HG03025 (cell line): ENCODE results near the gene SGPL1.

Experiments
- ATAC-seq: cut with Tn5 transposase; IDR thresholded peaks from one replicate; pipeline ENCODE4 v1.9.1; 2021; ENCODE audit warnings: mild to moderate bottlenecking, moderate library complexity; ENCODE audit not compliant: unreplicated experiment, low FRiP score

Gene SGPL1

DNA sequence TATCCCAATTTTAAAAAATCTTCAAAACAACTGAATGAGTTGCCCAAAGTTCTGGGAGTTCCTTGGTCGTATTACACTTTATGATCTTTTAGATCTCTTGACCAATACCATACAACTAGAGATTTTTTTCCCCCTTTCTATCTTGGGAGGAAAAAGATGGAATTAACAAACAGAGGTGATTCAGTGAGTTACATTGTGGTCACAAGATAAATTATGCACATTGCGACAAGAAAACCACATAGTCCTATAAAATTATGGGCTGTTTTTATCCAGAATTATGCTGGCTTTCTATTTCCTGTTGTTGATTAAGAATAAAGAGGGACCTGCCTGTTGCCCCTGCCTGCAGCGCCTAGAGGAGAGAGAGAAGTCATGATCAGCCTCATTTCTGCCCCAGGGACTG lies 8.2 kb upstream of the SGPL1 start:
- ATAC-seq: no peak

DNA sequence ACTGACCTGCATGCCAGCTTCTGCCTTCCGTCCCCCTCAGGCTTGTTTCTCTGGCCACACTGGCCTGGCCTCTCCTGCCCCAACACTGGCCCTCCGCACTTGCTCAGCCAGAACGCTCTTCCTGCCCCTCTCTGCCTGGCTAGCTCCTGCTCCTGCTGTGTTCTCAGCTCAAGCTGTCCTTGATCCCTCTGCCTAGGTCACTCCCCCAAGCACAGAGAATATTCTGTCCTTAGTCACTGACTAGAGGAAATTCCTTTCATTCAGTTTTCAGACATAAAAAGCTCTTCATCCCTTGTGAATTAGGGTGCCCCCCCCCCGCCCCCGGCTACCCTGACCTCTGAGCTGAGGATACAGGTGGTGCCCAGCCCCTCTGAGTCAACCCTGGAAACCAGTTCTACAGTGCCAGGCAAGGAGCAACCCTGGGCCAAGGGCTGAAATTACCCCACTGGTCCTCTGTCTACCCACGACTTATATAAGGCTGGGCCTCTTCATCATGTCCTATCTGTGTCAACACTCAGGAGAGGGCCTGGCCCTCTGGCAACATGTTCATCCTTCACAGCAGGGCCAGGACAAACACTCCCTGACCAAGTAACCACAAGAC lies 6.6 kb upstream of the SGPL1 start:
- no peak for ATAC-seq

GRCh38 chr10:70809726-70810125 lies 6.0 kb upstream of the SGPL1 start:
- ATAC-seq: no peak

GRCh38 chr10:70810967-70811366 lies 4.8 kb upstream of the SGPL1 start:
- no peak for ATAC-seq

DNA sequence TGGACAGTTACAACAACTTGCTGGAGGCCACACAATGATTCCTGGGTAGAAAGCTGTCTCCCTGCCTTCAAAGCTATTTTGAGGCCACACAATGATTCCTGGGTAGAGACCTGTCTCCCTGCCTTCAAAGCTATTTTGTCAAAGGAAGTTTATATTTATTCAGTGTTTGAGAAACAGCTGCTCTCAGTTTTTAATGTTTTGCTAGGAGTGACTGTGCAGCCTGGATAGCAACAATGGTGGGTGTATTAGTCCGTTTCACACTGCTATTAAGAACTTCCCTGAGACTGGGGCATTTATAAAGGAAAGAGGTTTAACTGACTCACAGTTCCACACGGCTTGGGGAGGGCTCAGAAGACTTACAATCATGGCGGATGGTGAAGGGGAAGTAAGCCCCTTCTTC lies 3.9 kb upstream of the SGPL1 start:
- no peak for ATAC-seq

GRCh38 chr10:70812814-70813213 lies 2.9 kb upstream of the SGPL1 start:
- ATAC-seq: no peak

- ATAC-seq: no peak
Observed at GRCh38 chr10:70814126-70814525, 1.6 kb upstream of the SGPL1 start.

DNA sequence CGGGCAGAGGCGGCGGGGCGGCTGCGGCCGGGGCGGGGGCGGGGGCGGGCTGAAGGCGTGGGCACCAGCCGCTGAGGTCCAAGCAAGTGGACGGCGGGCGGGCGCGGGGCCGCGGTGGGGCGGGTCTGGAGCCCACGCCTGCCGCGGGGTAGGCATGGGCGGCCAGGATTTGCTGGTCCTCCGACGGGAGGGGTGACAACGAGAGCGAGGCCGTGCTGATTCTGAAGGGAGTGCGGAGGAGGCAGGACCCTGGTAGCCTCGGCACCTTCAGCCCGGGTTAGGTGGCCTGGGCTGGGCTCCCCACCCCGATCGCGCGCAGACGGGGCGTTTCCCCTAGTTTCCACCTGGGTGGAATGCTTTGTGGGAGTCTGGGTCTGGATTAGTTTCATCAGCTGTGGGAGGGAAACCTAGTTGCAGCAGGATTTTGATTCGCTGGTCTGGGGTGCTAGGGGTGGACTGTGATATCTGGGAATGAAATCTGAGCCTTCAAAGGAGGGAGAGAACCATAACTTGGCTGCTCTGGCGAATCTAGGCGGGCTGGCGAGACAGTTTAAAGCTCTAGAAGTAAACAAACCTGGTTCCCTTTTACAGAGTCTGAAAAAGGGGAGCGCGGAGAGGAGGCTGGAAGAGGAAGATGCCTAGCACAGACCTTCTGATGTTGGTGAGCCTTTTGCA lies 609 bp downstream of the SGPL1 start:
- peak; percentile 18 for ATAC-seq

GRCh38 chr10:70820976-70821750 lies 5.4 kb downstream of the SGPL1 start:
- ATAC-seq: no peak

DNA sequence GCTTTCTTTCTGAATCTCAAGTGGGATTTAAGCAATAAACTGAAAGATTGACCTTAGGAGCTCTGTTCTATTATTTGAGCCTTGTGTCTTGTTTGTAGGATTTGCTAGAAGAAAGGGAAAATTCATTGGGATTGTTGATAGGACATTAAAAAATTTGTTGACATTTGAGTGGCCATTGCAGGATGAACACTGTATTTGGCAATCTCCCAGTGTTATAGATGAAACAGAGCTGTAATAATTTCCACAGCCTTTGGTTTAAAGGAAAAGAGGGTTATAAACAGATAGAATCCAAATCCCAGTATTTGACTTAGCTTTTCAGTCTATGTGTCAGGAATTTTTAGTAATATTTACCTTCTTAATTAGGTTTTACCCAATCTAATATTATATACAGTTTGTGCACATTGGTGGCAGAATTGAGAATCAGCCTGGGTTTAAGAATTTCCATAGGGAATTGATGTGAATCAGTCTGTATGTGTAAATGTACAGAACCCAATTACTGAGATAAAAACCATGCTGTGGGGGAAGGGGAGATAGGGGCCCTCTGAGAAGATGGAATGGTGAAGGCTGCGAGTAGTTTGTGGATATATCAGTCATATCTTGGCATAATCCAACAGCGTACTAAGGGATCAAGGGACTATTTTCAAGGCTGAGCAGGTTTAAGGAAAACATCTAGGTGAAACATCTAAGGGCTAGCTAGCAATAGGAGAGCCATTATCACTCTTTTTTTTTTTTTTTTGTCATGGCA lies 6.5 kb downstream of the SGPL1 start:
- no peak for ATAC-seq

- no peak for ATAC-seq
Observed at GRCh38 chr10:70827086-70827757, 11.5 kb downstream of the SGPL1 start.

- no peak for ATAC-seq
Observed at GRCh38 chr10:70828923-70829322, 13.2 kb downstream of the SGPL1 start.

DNA sequence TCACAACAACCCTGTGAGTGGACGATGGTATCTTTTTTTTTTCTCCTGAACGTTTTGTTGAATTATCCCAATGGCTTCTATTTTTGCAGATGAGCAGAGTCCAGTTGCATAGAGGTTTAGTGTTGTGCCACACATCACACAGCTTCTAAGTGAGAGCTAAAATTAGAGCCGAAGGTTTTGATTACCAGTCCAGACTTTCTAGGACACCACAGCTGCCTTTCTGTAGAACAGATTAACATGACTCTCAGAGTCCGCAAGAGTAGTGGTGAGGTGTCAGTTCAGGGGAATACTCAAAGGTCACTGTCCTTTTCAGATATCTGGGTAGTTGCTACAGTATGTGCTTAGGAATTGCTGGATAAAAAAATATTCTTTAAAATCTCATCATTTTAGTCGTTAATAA lies 13.8 kb downstream of the SGPL1 start:
- ATAC-seq: no peak

DNA sequence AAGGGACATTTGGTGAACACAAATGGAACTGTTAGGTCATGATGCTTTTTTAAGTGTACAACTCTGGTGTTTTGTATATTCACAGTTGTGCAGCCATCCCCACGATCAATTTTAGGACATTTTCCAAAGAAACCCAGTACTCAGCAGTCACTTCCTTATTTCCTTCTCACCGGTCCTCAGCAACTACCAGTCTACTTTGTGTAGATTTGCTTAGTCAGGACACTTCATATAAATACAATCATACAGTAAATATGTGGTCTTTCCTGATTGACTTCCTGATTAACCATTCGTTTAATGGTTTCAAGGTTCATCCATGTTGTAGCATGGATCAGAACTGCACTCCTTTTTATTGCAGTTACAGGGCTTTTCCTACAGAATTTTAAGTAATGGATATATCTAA lies 14.4 kb downstream of the SGPL1 start:
- ATAC-seq: no peak

DNA sequence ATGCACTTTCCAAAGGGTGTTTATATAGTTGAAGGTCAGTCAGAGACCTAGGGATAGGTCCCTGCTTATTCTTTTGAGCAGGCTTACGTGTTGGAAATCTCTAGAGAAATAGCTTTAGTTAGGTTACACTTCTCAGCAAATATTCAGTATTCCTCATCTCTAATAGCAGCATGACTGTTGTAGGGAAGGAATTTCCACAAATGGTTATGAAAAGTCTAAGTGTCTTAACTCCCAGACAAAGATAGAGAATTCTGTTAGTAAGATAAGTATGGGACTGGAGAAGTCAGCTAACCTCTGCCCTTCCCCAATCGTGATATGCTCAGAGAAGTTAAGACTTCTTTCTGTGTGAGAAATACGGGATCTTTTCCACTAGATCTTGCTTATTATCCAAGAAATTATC lies 16.5 kb downstream of the SGPL1 start:
- no peak for ATAC-seq

- no peak for ATAC-seq
Observed at GRCh38 chr10:70832852-70833528, 17.2 kb downstream of the SGPL1 start.

DNA sequence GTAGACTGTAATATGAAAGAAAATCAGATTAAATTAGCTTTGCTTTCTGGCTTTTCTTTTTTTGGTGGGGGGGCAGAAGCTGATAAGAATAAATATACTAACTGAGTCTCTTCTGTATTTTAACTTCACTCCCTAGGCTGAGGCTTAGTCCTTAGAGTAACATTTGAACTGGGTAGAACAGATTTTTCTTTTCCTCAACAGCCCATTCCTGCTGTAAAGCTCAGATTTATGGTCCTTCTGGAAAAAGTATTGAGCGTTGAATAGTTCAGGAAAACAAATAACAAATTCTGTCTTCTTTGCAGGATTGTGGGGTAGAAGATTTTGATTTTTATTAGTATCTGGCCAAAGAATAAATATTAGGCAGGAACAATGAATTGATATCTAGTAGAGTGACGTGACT lies 17.9 kb downstream of the SGPL1 start:
- no peak for ATAC-seq

DNA sequence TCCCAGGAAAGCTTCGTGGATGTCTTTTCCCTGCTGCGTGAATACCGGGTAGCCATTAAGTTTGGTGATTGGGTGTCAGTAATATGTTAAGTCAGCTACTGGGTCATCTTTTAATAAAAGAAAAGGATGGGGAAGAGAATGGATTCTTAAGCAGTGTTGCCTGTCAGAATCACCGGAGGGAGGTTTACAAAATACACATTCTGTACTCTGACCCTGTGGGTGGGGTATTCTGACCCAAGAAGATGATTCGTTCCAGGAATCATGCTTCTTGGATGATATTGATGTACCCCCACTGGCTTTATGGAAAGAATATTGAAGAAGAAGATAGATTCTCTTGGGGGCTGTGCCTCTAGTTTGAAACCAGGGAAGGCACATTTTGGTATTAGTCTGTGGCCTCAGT lies 18.3 kb downstream of the SGPL1 start:
- ATAC-seq: no peak

DNA sequence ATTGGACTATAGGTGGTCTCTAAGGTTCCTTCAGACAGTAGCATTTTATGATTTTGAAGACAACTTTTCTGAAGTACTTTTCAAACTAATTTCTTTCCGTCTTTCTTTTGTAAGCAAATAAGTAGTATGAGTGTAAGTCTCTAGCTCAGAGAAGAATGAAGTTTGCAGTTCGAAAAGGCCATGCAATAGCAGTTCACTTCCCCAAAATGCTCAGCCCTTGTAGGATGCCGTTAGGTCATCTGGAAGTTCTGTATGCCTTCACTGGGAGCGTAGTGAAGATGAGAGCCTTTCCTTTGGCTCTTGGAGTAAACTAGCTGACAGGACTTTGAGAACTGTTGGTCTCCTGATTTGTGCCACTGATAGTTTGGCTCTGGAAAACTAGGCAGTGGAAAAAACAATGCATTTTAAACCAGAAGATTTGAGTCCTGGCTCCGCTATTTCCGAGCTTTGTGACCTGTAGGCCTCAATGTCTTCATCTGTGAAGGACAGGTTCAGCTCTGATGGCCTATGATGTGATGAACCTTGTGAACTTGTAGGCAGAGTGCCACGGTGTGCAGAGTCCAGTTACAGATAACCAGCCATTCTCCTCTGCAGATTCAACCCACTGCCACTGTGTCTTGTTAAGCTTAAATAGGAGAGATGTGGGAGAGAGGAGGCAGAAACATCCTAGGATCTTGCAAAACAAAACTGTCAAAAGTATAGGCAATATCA lies 18.8 kb downstream of the SGPL1 start:
- no peak for ATAC-seq
